Mesangial cell (primary cell): ENCODE data around the gene TMEM119. TPM values are rescaled to one million over a fixed set of nuclear protein-coding genes. Genes with fewer than 3 reads are reported as not detected.

ENCODE experiments used
- total RNA-seq: library from RNA; depleted of rRNA; stranded (reverse); fragments of >200 nt; gene quantifications from 2 replicates; pipeline ENCODE4 v1.2.3, GENCODE V29; 2015

TMEM119 gene
- under 0.01 and 2.7 TPM in 2 replicates for total RNA-seq

GRCh38 chr12:108597559-108598471, at the start of gene TMEM119:
Gene TMEM119, minus strand, starts transcription at chr12:108598084. Its CDS starts 5,701 bp downstream, at chr12:108592383.

GRCh38 chr12:108633534-108634248, 35.8 kb upstream of the TMEM119 start, which contains the start of gene SELPLG:
Gene SELPLG, minus strand, starts transcription at chr12:108633894. Its CDS starts 9,587 bp downstream, at chr12:108624307.

GRCh38 chr12:108562348-108563135, 35.3 kb downstream of the TMEM119 start, which contains the start of gene ISCU:
Gene ISCU, plus strand, starts transcription at chr12:108562596. Its CDS starts 27 bp downstream, at chr12:108562623.

GRCh38 chr12:108560752-108561719, 36.8 kb downstream of the TMEM119 start, which contains the start of gene SART3:
Gene SART3, minus strand, starts transcription at chr12:108561173. Its CDS starts 19 bp downstream, at chr12:108561154.

Other genes starting within 250 kb of the TMEM119 start
- 3.4 and 4.7 TPM in 2 replicates for gene FICD, start 82.8 kb downstream of the TMEM119 start, total RNA-seq
- gene SART3, start 36.9 kb downstream of the TMEM119 start, total RNA-seq, result 23.6 and 34.2 TPM in 2 replicates
- 53.4 and 91.3 TPM in 2 replicates for gene ISCU, start 35.5 kb downstream of the TMEM119 start, total RNA-seq
- 0.65 and 1.4 TPM in 2 replicates for gene SELPLG, start 35.8 kb upstream of the TMEM119 start, total RNA-seq
- 180 and 284 TPM in 2 replicates for gene CORO1C, start 133.4 kb upstream of the TMEM119 start, total RNA-seq